ENCODE measurements around the gene HOXC10.

DNA sequence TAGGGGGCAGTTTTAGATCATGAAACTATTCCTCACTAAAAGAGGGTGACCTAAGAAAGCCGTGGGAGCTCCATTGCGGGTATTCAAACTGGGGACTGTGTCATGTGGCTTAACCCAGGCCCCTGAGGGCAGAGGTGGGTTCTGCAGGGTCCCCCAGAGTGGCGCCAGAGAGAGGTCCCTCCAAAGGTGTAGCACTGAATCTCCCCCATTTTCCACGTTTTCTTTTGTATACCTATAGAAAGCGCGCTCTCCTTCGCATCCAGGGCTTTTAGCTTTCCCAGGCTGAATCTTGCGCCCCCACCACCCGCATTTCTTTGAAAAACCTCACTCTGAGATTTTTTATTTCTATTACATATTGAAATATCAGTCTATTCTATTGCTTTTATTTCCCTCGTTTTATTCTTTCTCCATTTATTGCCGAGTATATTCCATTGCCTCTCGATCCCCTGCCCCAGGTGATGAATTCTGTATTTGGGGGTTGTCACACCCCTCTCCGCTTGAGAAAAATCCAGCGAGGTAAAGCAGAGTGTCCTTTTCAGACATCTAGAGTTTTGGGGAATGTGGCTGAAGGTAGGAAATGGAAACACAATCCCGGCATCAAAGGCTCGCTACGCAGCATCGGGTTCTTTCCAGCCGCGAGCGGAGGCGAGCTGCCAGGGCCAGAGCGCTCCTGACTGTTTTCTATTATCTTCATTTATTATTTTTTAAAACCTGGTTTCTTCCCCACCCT, 47.2 kb upstream of the HOXC10 start:
- TF ChIP-seq, protein P1, sequence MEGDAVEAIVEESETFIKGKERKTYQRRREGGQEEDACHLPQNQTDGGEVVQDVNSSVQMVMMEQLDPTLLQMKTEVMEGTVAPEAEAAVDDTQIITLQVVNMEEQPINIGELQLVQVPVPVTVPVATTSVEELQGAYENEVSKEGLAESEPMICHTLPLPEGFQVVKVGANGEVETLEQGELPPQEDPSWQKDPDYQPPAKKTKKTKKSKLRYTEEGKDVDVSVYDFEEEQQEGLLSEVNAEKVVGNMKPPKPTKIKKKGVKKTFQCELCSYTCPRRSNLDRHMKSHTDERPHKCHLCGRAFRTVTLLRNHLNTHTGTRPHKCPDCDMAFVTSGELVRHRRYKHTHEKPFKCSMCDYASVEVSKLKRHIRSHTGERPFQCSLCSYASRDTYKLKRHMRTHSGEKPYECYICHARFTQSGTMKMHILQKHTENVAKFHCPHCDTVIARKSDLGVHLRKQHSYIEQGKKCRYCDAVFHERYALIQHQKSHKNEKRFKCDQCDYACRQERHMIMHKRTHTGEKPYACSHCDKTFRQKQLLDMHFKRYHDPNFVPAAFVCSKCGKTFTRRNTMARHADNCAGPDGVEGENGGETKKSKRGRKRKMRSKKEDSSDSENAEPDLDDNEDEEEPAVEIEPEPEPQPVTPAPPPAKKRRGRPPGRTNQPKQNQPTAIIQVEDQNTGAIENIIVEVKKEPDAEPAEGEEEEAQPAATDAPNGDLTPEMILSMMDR (IDR thresholded peaks at IDR 0.05) = no peak
- TF ChIP-seq POLR2A (IDR thresholded peaks at IDR 0.05) (no peak), EP300 (IDR thresholded peaks at IDR 0.05) (no peak), POLR2AphosphoS5 (IDR thresholded peaks at IDR 0.05) (no peak)
